GM19397 (cell line): ENCODE data around the gene ACIN1.

Experiments
- ATAC-seq: cut with Tn5 transposase; IDR thresholded peaks from one replicate; pipeline ENCODE4 v1.9.1; 2021; ENCODE audit warnings: mild to moderate bottlenecking, moderate library complexity; ENCODE audit not compliant: unreplicated experiment

ACIN1 gene

GRCh38 chr14:23044840-23045239 is 50.1 kb downstream of the ACIN1 start:
- no peak for ATAC-seq

- ATAC-seq, result no peak
These were observed 51.2 kb downstream of the ACIN1 start for GRCh38 chr14:23043754-23044153.

- no peak for ATAC-seq
These were observed 51.8 kb downstream of the ACIN1 start for GRCh38 chr14:23043145-23043544.

GRCh38 chr14:23042162-23042965 is 52.6 kb downstream of the ACIN1 start, which contains the start of gene PSMB11:
TSS of gene PSMB11 (plus strand) at chr14:23042212. CDS start at chr14:23042226, 14 bp downstream.
- ATAC-seq, result no peak

DNA sequence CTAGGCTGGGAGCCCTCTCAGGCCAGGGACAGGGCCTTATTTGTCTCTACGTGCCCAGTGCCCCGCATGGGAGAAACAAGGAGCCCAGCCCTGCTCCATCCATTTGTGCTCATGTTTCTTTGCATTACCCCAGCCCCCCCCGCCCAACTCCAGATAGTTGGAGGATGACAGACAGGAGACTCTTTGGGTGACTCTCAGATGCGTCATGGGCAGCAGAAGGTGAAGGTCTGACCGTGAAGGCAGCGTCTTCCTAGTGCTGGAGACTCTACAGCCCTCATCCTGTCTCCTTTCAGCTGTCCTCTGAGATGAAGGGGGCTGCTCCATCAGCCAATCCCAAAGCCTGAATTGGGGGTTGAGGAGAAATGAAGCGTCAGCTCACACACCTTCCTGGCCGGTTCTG is 53.2 kb downstream of the ACIN1 start:
- ATAC-seq, result no peak

DNA sequence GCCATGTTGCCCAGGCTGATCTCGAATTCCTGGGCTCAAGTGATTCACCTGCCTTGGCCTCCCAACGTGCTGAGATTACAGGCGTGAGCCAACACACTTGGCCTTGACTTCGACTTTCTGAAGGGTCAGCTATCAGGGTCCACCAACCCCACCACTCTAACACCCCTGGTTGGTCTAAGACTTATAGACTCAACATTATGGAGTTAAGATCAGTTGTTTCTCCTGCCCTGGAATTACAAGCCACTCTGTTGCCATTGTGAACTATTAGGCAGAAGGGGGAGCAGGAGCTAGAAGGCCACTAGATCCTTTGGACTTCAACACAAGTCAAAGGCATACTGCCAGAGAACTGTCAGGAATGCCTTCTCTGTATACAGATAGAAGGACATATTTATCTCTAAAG is 54.8 kb downstream of the ACIN1 start:
- no peak for ATAC-seq

GRCh38 chr14:23035303-23036144 is 59.4 kb downstream of the ACIN1 start:
- no peak for ATAC-seq

GRCh38 chr14:23034498-23035302 is 60.2 kb downstream of the ACIN1 start, which contains the start of gene PSMB5:
TSS of gene PSMB5 (minus strand) at chr14:23034900. CDS start at chr14:23034881, 19 bp downstream.
- peak; percentile 93 for ATAC-seq

- ATAC-seq, result no peak
These were observed 61.0 kb downstream of the ACIN1 start for GRCh38 chr14:23033801-23034497.

- no peak for ATAC-seq
These were observed 61.6 kb downstream of the ACIN1 start for GRCh38 chr14:23033251-23033727.

GRCh38 chr14:23030936-23031335 is 64.0 kb downstream of the ACIN1 start:
- no peak for ATAC-seq

DNA sequence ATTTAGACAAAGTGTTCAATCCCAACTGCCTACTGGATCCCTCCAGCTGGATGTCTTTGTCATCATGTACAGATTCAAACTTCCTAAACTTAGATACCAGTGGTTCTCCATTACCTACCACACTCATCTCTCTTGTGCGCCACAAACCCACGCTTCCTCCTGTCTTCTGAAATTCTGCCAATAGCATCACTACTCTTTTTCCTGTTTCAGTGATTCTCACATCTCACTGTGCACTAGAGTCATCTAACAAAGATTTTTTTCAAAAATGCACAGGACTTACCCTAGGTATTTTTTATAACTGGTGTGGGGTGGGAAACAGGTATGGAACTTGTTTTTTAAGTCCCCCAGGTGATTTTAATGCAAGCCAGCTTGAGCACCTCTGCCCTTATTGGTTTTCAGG is 66.1 kb downstream of the ACIN1 start:
- no peak for ATAC-seq

- ATAC-seq, result no peak
These were observed 69.7 kb downstream of the ACIN1 start for GRCh38 chr14:23025151-23025814.

- ATAC-seq, result no peak
These were observed 70.3 kb downstream of the ACIN1 start for GRCh38 chr14:23024612-23025075.

- no peak for ATAC-seq
These were observed 71.2 kb downstream of the ACIN1 start for GRCh38 chr14:23023795-23024152.

- ATAC-seq, result no peak
These were observed 71.7 kb downstream of the ACIN1 start for GRCh38 chr14:23023022-23023794.

GRCh38 chr14:23021889-23022442 is 73.0 kb downstream of the ACIN1 start:
- ATAC-seq, result no peak

DNA sequence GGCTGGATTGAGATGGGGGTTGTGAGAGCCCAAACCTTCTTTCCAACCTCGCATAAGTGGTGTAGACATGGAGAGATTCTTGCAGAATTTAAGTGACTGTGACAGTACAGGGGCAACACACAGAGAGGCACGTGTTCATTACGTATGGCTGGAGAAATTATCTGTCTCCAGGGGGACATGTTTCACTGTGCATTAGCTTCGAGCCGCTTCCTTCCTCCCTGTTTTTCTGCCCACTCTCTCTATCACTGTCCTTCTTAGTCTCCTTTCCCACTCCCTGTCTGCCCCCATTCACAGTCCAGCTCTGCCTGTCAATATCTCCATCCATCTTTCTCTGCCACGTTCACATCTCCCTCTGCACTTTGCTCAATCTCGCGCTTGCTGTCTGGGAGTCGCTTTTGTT is 73.5 kb downstream of the ACIN1 start:
- no peak for ATAC-seq
